ENCODE data around the gene GALNT9.

GALNT9 gene

GRCh38 chr12:132292328-132293319 lies 36.8 kb downstream of the GALNT9 start:
- DNase-seq = no peak

GRCh38 chr12:132291402-132292175 lies 37.8 kb downstream of the GALNT9 start:
- DNase-seq = no peak

GRCh38 chr12:132290203-132290540 lies 39.2 kb downstream of the GALNT9 start:
- no peak for DNase-seq

GRCh38 chr12:132289356-132290202 lies 39.8 kb downstream of the GALNT9 start:
- no peak for DNase-seq

GRCh38 chr12:132288516-132289215 lies 40.7 kb downstream of the GALNT9 start:
- DNase-seq = no peak

- DNase-seq = no peak
Measured at GRCh38 chr12:132287391-132288238, 41.8 kb downstream of the GALNT9 start.

- DNase-seq = no peak
Measured at GRCh38 chr12:132286912-132287311, 42.5 kb downstream of the GALNT9 start.

GRCh38 chr12:132285991-132286681 lies 43.3 kb downstream of the GALNT9 start:
- DNase-seq = peak; percentile 19

GRCh38 chr12:132284827-132285741 lies 44.3 kb downstream of the GALNT9 start:
- DNase-seq = no peak

GRCh38 chr12:132284071-132284826 lies 45.1 kb downstream of the GALNT9 start:
- no peak for DNase-seq

- DNase-seq = no peak
Measured at GRCh38 chr12:132282950-132283771, 46.2 kb downstream of the GALNT9 start.

- DNase-seq = no peak
Measured at GRCh38 chr12:132282031-132282949, 47.1 kb downstream of the GALNT9 start.

GRCh38 chr12:132281038-132281437 lies 48.4 kb downstream of the GALNT9 start:
- no peak for DNase-seq

- no peak for DNase-seq
Measured at GRCh38 chr12:132280406-132280805, 49.0 kb downstream of the GALNT9 start.

- no peak for DNase-seq
Measured at GRCh38 chr12:132279930-132280329, 49.5 kb downstream of the GALNT9 start.

GRCh38 chr12:132279184-132279889 lies 50.1 kb downstream of the GALNT9 start:
- DNase-seq = peak; percentile 66
